ENCODE results near the gene TIMM22.
A peak's percentile ranks its signal among the peaks of the same experiment; 100 is the strongest.

The TIMM22 gene

GRCh38 chr17:1024076-1024475 lies 27.1 kb downstream of the TIMM22 start:
- no peak for DNase-seq

- no peak for DNase-seq
Observed at GRCh38 chr17:1025733-1026598, 29.0 kb downstream of the TIMM22 start.

GRCh38 chr17:1026599-1026975 lies 29.7 kb downstream of the TIMM22 start:
- no peak for DNase-seq

GRCh38 chr17:1027044-1027443 lies 30.1 kb downstream of the TIMM22 start:
- no peak for DNase-seq

- DNase-seq = no peak
Observed at GRCh38 chr17:1029196-1029921, 32.4 kb downstream of the TIMM22 start.

- peak; percentile 45 for DNase-seq
Observed at GRCh38 chr17:1029922-1030644, 33.2 kb downstream of the TIMM22 start.

- no peak for DNase-seq
Observed at GRCh38 chr17:1030684-1031532, 34.0 kb downstream of the TIMM22 start.

GRCh38 chr17:1031711-1032110 lies 34.8 kb downstream of the TIMM22 start:
- DNase-seq = peak; percentile 89

GRCh38 chr17:1032391-1032790 lies 35.5 kb downstream of the TIMM22 start:
- DNase-seq = peak; percentile 16

- no peak for DNase-seq
Observed at GRCh38 chr17:1033503-1033902, 36.6 kb downstream of the TIMM22 start.

- peak; percentile 55 for DNase-seq
Observed at GRCh38 chr17:1034652-1035210, 37.8 kb downstream of the TIMM22 start.

- DNase-seq = peak; percentile 71
Observed at GRCh38 chr17:1035546-1036170, 38.7 kb downstream of the TIMM22 start.

- DNase-seq = no peak
Observed at GRCh38 chr17:1036171-1036844, 39.4 kb downstream of the TIMM22 start.

GRCh38 chr17:1036845-1037237 lies 39.9 kb downstream of the TIMM22 start:
- DNase-seq = no peak

GRCh38 chr17:1037238-1037879 lies 40.4 kb downstream of the TIMM22 start:
- no peak for DNase-seq

GRCh38 chr17:1038459-1039122 lies 41.7 kb downstream of the TIMM22 start:
- DNase-seq = peak; percentile 78

GRCh38 chr17:1039123-1039507 lies 42.2 kb downstream of the TIMM22 start:
- DNase-seq = no peak

GRCh38 chr17:1039511-1040215 lies 42.7 kb downstream of the TIMM22 start:
- peak; percentile 82 for DNase-seq

GRCh38 chr17:1040216-1040600 lies 43.3 kb downstream of the TIMM22 start:
- peak; percentile 63 for DNase-seq
